ENCODE data around the gene ROPN1L.

DNA sequence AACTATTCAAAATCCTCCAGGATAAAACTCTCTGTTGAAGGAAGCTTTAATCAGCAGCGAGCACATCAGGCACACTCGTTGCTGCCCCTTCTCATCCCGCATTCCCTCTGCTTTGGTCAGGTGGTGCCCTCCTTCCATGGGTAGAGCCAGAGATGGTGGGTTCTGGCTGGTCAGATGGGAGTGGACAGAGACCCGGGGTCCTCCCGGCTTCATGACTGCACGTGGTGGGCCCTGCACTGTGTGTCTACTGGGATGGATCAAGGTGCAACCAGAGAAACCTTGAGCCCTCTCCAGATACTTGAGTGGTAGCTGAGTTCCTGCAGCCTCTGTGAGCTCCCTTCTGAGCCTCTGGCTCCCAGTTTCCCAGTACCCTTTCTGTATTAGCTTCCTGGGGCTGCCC, 36.3 kb downstream of the ROPN1L start:
- TF ChIP-seq CBX8 (IDR thresholded peaks at IDR 0.05; ENCODE audit: borderline replicate concordance, low read depth, low read length): no peak
- no peak for TF ChIP-seq SUZ12 (IDR thresholded peaks at IDR 0.05; ENCODE audit: low read length)
- TF ChIP-seq, protein P1, sequence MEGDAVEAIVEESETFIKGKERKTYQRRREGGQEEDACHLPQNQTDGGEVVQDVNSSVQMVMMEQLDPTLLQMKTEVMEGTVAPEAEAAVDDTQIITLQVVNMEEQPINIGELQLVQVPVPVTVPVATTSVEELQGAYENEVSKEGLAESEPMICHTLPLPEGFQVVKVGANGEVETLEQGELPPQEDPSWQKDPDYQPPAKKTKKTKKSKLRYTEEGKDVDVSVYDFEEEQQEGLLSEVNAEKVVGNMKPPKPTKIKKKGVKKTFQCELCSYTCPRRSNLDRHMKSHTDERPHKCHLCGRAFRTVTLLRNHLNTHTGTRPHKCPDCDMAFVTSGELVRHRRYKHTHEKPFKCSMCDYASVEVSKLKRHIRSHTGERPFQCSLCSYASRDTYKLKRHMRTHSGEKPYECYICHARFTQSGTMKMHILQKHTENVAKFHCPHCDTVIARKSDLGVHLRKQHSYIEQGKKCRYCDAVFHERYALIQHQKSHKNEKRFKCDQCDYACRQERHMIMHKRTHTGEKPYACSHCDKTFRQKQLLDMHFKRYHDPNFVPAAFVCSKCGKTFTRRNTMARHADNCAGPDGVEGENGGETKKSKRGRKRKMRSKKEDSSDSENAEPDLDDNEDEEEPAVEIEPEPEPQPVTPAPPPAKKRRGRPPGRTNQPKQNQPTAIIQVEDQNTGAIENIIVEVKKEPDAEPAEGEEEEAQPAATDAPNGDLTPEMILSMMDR (IDR thresholded peaks at IDR 0.05; ENCODE audit: control extremely low read depth in 1 of 3, insufficient read depth in 1 of 3, low read depth in 1 of 3, low read length in 3 of 3): no peak
- TF ChIP-seq CEBPB (IDR thresholded peaks at IDR 0.05; ENCODE audit: low read depth, low read length): no peak
- TF ChIP-seq EZH2 (IDR thresholded peaks at IDR 0.05; ENCODE audit: low read depth, low read length, severe bottlenecking): no peak
- TF ChIP-seq SRF (IDR thresholded peaks at IDR 0.05; ENCODE audit: low read depth, low read length): no peak
- no peak for TF ChIP-seq RAD21 (IDR thresholded peaks at IDR 0.05 in 1 of 2, conservative IDR thresholded peaks at IDR 0.05 in 1 of 2; ENCODE audit: low read depth in 2 of 2, low read length in 2 of 2)
- TF ChIP-seq NRF1 (IDR thresholded peaks at IDR 0.05; ENCODE audit: low read depth, low read length): no peak
- TF ChIP-seq GABPA (IDR thresholded peaks at IDR 0.05; ENCODE audit: borderline replicate concordance, insufficient read depth, low read length): no peak
- no peak for TF ChIP-seq YY1 (IDR thresholded peaks at IDR 0.05; ENCODE audit: low read depth, low read length)
- no peak for TF ChIP-seq EGR1 (IDR thresholded peaks at IDR 0.05; ENCODE audit: borderline replicate concordance, low read depth, low read length)

Data from H1 (cell line).